ENCODE results near the gene VMP1. TPM values are rescaled to one million over a fixed set of nuclear protein-coding genes. Genes with fewer than 3 reads are reported as not detected.

Gene VMP1
- total RNA-seq, 1 experiment from 2014 or later: 281 TPM

- ATAC-seq: no peak
- no peak for TF ChIP-seq POLR2AphosphoS5 (IDR thresholded peaks at IDR 0.05; ENCODE audit: low read depth, low read length)
- TF ChIP-seq CTCF (IDR thresholded peaks at IDR 0.05): no peak
- no peak for TF ChIP-seq SIN3A (IDR thresholded peaks at IDR 0.05; ENCODE audit: borderline replicate concordance, insufficient read depth, low read depth, low read length)
- no peak for TF ChIP-seq REST (IDR thresholded peaks at IDR 0.05; ENCODE audit: insufficient read depth in 1 of 2, low read depth in 2 of 2, low read length in 1 of 2)
- no peak for TF ChIP-seq TCF7L2 (IDR thresholded peaks at IDR 0.05; ENCODE audit: low read depth, low read length)
- no peak for DNase-seq (ENCODE audit: low read depth, low spot score)
- Histone ChIP-seq H3K27ac (ENCODE audit: low read length) (peak overlapping the region; percentile 92), H3K27me3 (ENCODE audit: control insufficient read depth, insufficient read depth, low read length) (no peaks in the 10 kb centered on the region), H3K9me3 (ENCODE audit: control insufficient read depth, insufficient read depth, low read depth, low read length) (no peaks in the 10 kb centered on the region), H3K36me3 (ENCODE audit: control insufficient read depth, insufficient read depth, low read length) (peaks cover 4% of the 10 kb centered on the region; the same call in 1 of the 2 replicates), H3K4me3 (ENCODE audit: low read depth in 2 of 2, low read length in 2 of 2) (no peak overlapping the region), H3K4me1 (ENCODE audit: control insufficient read depth, insufficient read depth, low read length) (peaks cover 19% of the 10 kb centered on the region)
- BruUV-seq (replicated peaks): no TSS peak
- CTCF ChIA-PET: no interaction called here
- intact Hi-C loops (cut with micrococcal nuclease; ENCODE audit: unreplicated experiment) (no loop called here), in situ Hi-C loops (cut with HindIII; ENCODE audit: low pct_unique_long_range_greater_than_20kb, low sequenced_read_pairs) (no loop called here)
- POLR2A ChIA-PET: no interaction called here
Measured at GRCh38 chr17:59811209-59811608, 103.8 kb downstream of the VMP1 start.

- DNase-seq (ENCODE audit: low read depth, low spot score) (no peak), ATAC-seq (no peak)
- Histone ChIP-seq H3K27me3 (ENCODE audit: control insufficient read depth, insufficient read depth, low read length) (no peaks in the 10 kb centered on the region), H3K4me1 (ENCODE audit: control insufficient read depth, insufficient read depth, low read length) (peaks cover 19% of the 10 kb centered on the region), H3K27ac (ENCODE audit: low read length) (peak overlapping the region; percentile 92), H3K4me3 (ENCODE audit: low read depth in 2 of 2, low read length in 2 of 2) (no peak overlapping the region), H3K36me3 (ENCODE audit: control insufficient read depth, insufficient read depth, low read length) (peaks cover 4% of the 10 kb centered on the region; the same call in 1 of the 2 replicates), H3K9me3 (ENCODE audit: control insufficient read depth, insufficient read depth, low read depth, low read length) (no peaks in the 10 kb centered on the region)
- TSS peak; percentile 16 for BruUV-seq (replicated peaks)
- ChIA-PET POLR2A (interaction anchor here (0.6 kb wide), 1 partner anchor 26 kb away, joined by 7 read pairs; no protein-coding TSS in a partner anchor), CTCF (no interaction called here)
- intact Hi-C loops (cut with micrococcal nuclease; ENCODE audit: unreplicated experiment) (no loop called here), in situ Hi-C loops (cut with HindIII; ENCODE audit: low pct_unique_long_range_greater_than_20kb, low sequenced_read_pairs) (no loop called here)
- no peak for TF ChIP-seq SIN3A (IDR thresholded peaks at IDR 0.05; ENCODE audit: borderline replicate concordance, insufficient read depth, low read depth, low read length)
- no peak for TF ChIP-seq CTCF (IDR thresholded peaks at IDR 0.05)
- no peak for TF ChIP-seq REST (IDR thresholded peaks at IDR 0.05; ENCODE audit: insufficient read depth in 1 of 2, low read depth in 2 of 2, low read length in 1 of 2)
- TF ChIP-seq POLR2AphosphoS5 (IDR thresholded peaks at IDR 0.05; ENCODE audit: low read depth, low read length): no peak
- no peak for TF ChIP-seq TCF7L2 (IDR thresholded peaks at IDR 0.05; ENCODE audit: low read depth, low read length)
Measured at GRCh38 chr17:59812139-59812538, 104.7 kb downstream of the VMP1 start.
